ENCODE results near the gene SLC6A15.

DNA sequence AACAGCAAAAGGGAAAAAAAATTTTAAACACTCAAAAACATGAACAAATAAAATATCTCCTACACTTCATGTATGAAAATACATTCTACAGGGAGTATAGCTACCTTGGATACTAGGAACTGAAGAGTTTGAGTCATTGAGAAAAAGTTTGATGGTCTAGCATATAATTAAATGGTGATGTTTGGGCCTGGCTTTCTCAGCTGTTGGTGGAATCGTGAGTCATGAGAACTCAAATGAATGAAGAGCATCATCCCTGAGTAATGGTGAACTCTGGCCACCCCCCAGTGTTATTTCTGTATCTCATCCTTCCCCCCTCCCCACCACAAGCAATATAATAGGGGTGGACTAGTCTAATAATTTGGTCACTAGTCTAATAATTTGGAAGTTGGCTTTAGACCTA lies 6.7 kb upstream of the SLC6A15 start:
- TF ChIP-seq, protein P1, sequence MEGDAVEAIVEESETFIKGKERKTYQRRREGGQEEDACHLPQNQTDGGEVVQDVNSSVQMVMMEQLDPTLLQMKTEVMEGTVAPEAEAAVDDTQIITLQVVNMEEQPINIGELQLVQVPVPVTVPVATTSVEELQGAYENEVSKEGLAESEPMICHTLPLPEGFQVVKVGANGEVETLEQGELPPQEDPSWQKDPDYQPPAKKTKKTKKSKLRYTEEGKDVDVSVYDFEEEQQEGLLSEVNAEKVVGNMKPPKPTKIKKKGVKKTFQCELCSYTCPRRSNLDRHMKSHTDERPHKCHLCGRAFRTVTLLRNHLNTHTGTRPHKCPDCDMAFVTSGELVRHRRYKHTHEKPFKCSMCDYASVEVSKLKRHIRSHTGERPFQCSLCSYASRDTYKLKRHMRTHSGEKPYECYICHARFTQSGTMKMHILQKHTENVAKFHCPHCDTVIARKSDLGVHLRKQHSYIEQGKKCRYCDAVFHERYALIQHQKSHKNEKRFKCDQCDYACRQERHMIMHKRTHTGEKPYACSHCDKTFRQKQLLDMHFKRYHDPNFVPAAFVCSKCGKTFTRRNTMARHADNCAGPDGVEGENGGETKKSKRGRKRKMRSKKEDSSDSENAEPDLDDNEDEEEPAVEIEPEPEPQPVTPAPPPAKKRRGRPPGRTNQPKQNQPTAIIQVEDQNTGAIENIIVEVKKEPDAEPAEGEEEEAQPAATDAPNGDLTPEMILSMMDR (conservative IDR thresholded peaks at IDR 0.05; ENCODE audit: low read length) = no peak
- no peak for TF ChIP-seq EZH2phosphoT487 (IDR thresholded peaks at IDR 0.05; ENCODE audit: borderline replicate concordance)

Measured in Loucy (cell line).